DMS 273 (cell line): ENCODE measurements around the gene PMM2.
A peak's percentile ranks its signal among the peaks of the same experiment; 100 is the strongest.
"Not testable (repeated sequence)": the region's sequence is repeated elsewhere in the genome, so short reads cannot be mapped to it uniquely, and the experiment has no call there.

Experiments
- DNase-seq: peaks from one replicate; lab custom pipeline; 2025; ENCODE audit not compliant: unreplicated experiment; lab: John Stamatoyannopoulos, UW

PMM2 gene

DNA sequence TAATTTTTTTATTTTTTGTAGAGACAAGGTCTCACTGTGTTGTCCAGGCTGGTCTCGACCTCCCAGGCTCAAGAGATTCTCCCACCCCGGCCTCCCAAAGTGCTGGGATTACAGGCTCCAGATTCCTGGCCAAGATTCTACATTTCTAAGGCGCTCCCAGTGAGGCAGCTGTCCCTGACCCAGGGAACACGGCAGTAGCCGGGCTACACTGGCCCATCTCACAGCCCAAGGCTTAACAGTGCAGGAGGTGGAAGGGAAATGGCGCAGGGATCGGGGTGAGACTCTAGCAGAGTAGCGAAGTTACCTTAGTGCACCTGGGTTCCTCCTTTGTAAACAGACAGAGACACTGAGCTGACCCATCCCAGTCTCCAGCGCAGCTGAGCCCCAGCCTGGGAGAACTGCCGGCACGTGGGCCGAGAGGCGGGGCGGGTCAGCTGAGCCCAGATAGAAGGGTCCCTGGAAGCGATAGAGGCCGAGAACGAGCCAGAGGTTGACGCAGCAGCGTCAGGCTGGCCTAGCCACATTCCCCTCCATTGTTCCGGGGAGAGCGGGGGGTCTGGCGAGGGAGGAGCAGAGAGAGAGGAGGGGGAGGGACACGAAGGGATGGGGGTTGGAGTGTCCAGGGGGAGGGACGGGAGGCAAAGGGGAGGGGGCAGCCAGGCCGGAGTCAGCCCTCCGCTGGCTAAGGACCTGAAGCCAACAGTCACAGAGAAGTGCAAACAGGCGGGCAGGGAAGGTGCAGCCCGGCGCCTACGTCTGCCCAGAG is 68.7 kb downstream of the PMM2 start:
- no peak for DNase-seq

DNA sequence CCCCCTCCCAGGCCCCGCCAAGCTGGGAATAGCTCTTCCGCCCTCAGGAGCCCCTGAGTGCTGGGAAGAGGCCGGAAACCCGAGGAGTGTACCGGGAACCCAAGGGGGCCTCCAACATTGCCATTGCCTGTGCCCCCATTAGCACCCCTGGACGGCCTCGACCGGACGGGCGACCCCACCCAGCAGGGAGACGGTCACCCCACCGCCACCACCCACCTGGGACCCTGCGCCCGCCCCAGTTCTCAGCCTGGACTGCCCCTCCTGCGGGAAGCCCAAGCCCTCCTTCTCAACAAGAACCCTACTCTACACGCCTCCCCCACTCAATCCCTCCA is 69.2 kb downstream of the PMM2 start:
- no peak for DNase-seq

GRCh38 chr16:8867216-8867931 is 69.7 kb downstream of the PMM2 start:
- DNase-seq: peak; percentile 65

- no peak for DNase-seq
Observed at GRCh38 chr16:8867932-8868415, 70.3 kb downstream of the PMM2 start.

GRCh38 chr16:8868416-8869211 is 71.0 kb downstream of the PMM2 start, which contains the start of gene CARHSP1:
Gene CARHSP1 (minus strand): TSS chr16:8869006. CDS start chr16:8859328, 9,678 bp downstream.
- peak; percentile 98 for DNase-seq

GRCh38 chr16:8869212-8869987 is 71.8 kb downstream of the PMM2 start:
- peak; percentile 38 for DNase-seq

DNA sequence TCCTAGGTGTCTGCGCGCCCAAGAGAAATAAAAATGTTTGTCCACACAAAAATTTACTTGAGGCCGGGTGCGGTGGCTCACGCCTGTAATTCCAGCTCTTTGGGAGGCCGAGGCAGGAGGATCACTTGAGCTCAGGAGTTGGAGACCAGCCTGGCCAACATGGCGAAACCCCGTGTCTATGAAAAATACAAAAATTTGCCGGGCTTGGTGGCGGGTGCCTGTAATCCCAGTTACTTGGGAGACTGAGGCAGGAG is 72.3 kb downstream of the PMM2 start:
- not testable (repeated sequence) for DNase-seq

DNA sequence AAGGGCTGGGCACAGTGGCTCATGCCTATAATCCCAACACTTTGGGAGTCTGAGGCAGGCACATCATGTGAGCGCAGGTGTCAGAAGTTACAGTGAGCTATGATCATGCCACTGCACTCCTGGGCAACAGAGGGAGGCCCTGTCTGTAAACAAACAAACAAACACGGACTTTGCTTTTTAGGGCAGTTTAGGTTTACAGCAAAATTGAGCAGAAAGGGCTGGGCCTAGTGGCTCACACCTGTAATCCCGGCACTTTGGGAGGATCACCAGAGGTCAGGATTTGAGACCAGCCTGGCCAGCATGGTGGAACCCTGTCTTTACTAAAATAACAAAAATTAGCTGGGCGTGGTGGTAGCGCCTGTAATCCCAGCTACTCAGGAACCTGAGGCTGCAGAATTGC is 74.4 kb downstream of the PMM2 start:
- DNase-seq: no peak

DNA sequence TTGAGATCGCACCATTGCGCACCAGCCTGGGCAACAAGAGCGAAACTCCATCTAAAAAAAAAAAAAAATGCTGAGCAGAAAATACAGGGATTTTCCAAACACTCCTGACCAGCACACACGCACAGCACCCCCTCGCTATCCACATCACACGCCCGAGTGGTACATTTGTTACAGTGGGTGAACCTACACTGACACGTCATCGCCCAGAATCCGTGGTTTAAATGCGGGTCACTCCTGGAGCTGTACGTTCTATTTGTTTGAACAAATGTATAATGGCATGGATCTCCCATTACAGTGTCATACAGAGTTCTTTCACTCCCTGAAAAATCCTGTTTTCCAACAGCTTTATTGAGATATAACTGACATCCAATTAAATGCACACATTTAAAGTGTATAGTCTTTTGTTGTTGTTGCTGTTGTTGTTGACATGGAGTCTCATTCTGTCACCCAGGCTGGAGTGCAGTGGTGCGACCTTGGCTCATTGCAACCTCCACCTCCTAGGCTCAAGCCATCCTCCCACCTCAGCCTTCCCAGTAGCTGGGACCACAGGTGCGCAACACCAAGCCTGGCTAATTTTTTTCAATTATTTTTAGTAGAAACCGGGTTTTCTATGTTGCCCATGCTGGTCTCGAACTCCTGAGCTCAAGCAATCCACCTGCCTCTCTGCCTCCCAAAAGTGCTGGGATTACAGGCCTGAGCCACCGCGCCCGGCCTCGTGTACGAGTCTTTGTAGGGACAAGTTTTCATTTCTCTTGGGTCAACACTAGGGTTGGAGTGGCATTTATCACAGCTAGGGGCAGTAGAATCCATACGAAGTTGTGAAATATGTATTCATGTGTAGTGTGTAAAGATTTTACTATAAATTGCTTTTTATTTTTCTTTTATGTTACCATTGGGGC is 75.6 kb downstream of the PMM2 start:
- DNase-seq: no peak

- not testable (repeated sequence) for DNase-seq
Observed at GRCh38 chr16:8873866-8874195, 76.2 kb downstream of the PMM2 start.

DNA sequence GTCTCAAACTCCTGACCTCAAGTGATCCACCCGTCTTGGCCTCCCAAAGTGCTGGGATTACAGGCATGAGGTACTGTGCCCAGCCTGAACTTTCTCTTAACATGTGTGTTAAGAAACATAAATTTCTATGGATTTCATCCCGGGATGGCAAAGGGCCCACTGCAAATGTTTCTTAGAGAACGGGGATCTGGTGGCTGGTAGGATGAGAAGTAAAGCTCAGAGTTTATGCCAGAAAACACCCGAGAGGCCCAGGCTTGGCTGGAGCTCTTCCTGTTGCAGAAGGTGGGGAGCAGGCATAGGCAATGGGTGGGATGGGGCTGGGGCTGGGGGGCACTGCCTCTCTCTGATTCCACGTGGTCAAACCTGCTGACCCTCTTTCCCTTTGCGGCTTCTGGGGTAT is 76.7 kb downstream of the PMM2 start:
- DNase-seq: no peak

- DNase-seq: not testable (repeated sequence)
Observed at GRCh38 chr16:8875317-8875716, 77.7 kb downstream of the PMM2 start.

DNA sequence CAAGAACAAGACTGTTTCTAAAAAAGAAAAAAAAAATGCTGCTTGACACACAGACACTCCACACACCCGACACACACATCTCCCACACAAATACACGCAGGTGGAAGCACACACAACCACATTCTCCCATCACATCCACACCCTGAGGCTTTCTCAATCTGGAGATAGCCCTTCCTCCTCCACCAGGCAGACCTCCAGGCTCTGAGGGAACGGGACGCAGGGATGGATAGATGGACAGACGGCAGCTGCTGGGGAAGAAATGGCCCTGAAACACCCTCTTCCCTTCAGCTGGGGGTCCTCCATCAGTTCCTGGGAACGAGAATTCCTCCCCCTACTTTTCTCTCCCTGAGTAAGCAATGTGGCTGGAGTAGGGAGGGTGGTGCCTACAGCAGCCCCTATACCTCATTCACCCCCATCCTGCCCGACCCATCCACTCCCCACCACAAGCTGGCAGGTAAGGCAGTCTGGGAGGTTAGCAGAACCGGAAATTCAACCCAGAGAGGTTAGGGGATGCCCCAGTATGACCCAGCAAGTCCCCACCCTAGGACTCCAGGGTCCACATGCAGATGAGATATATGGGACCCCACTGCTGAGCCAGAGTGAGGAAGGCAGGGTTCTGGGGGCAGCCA is 80.4 kb downstream of the PMM2 start:
- DNase-seq: no peak

- DNase-seq: no peak
Observed at GRCh38 chr16:8878523-8878911, 80.9 kb downstream of the PMM2 start.

- DNase-seq: no peak
Observed at GRCh38 chr16:8880839-8881510, 83.3 kb downstream of the PMM2 start.

DNA sequence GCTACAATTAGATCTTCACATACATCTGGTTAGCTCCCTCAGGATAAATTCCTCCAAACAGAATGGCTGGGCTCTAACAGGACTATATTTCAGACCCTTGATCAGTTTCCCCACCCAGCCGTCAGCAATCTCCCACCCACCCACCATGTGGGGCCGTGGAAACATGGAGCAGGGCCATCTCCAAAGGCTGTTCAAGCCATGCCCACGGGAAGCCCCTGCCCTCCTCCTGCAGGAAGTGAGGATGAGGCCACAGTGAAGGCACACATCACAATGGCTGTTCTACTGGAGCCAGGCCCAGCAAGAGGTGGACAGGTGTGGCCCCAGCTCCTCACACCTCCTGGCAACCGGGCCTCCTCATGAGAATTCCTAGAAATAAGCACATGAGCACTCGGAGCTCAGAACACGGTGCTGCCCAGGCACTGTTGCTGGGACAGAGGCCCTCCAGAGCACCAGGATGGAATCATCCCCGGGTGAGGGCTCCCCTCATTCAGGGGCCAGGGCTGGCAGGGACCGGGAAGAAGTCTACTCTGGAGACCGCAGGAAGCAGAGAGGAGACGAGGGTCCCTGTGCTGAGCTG is 84.5 kb downstream of the PMM2 start, which contains the start of gene LITAFD:
TSS of gene LITAFD (plus strand) at position 311 of the 577 bp plus-strand sequence. CDS start 2,005 bp downstream, outside the sequence.
- no peak for DNase-seq

DNA sequence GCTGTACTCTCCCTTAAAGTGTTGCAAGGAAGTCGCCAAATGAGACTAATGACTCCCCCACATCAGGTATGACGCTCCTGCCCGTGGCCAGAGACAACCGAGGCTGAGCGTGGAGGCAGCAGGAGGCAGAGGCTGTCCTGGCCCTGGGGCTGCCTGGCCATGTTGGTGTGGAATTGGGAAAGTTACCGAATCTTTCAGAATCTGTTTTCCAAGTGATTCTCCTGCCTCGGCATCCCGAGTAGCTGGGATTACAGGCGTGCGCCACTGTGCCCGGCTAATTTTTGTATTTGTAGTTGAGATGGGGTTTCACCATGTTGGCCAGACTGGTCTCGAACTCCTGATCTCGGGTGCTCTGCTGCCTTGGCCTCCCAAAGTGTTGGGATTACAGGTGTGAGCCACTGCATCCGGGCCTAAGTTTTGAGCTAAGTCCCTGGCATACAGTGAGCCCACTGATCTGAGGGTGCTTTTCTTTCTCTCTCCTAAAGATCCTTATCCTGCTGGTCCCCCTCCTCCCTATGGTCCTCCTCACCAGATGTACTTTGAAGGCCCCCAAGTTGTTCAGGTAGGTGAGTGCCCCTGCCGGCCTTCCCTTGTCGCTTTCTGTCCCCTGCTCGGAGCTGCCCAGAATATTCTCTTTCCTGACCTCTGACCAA is 85.2 kb downstream of the PMM2 start:
- DNase-seq: no peak
